ENCODE measurements around the gene MACROD2.

GRCh38 chr20:14914633-14915032 is 919.3 kb downstream of the MACROD2 start:
- TF ChIP-seq SRF (IDR thresholded peaks at IDR 0.05; ENCODE audit: low read depth) (no peak), EZH2 (IDR thresholded peaks at IDR 0.05) (no peak), CTCF (IDR thresholded peaks at IDR 0.05 in 2 of 3, conservative IDR thresholded peaks at IDR 0.05 in 1 of 3; ENCODE audit: borderline replicate concordance in 1 of 3, insufficient read depth in 1 of 3, low read depth in 2 of 3, low read length in 2 of 3) (no peak), POLR2A (IDR thresholded peaks at IDR 0.05; ENCODE audit: borderline replicate concordance, extremely low read depth, insufficient read depth, insufficient read length) (no peak)

All from HCT116 (cell line).